GM23248 (cell line): Measurements from ENCODE around the gene CCDC188.

Experiments used
- EZH2 ChIP-seq: fragments of 200-600 bp; sonication (generic); IDR thresholded peaks from 2 replicates; pipeline ENCODE4 v1.6.1; 2018; ENCODE audit warnings: antibody characterized with exemption, mild to moderate bottlenecking; ENCODE audit not compliant: insufficient read depth, poor library complexity, severe bottlenecking
- EZH2phosphoT487 ChIP-seq: fragments of 200-600 bp; sonication (generic); IDR thresholded peaks from 2 replicates; pipeline ENCODE4 v1.6.1; 2018; ENCODE audit warnings: antibody characterized with exemption, moderate library complexity, mild to moderate bottlenecking, low read depth; ENCODE audit not compliant: insufficient read depth

GRCh38 chr22:20132686-20133246 is 18.1 kb downstream of the CCDC188 start:
- TF ChIP-seq EZH2, result no peak
- TF ChIP-seq EZH2phosphoT487, result no peak
